HG03354 (cell line): Measurements from ENCODE around the gene SOAT2.

Source experiments
- ATAC-seq: cut with Tn5 transposase; IDR thresholded peaks from one replicate; pipeline ENCODE4 v1.9.1; 2021; ENCODE audit warnings: mild to moderate bottlenecking; ENCODE audit not compliant: unreplicated experiment, poor library complexity, severe bottlenecking

Gene SOAT2

GRCh38 chr12:53063708-53064612 lies 39.3 kb upstream of the SOAT2 start:
- no peak for ATAC-seq

GRCh38 chr12:53064613-53065436 lies 38.5 kb upstream of the SOAT2 start:
- ATAC-seq, result no peak

- no peak for ATAC-seq
These were observed 37.8 kb upstream of the SOAT2 start for GRCh38 chr12:53065470-53065869.

- no peak for ATAC-seq
These were observed 37.0 kb upstream of the SOAT2 start for GRCh38 chr12:53065975-53066931.

- no peak for ATAC-seq
These were observed 36.0 kb upstream of the SOAT2 start for GRCh38 chr12:53067074-53067992.

- ATAC-seq, result no peak
These were observed 35.1 kb upstream of the SOAT2 start for GRCh38 chr12:53067993-53068770.

GRCh38 chr12:53068811-53069585 lies 34.3 kb upstream of the SOAT2 start:
- ATAC-seq, result no peak

- ATAC-seq, result no peak
These were observed 33.5 kb upstream of the SOAT2 start for GRCh38 chr12:53069621-53070410.

- no peak for ATAC-seq
These were observed 32.3 kb upstream of the SOAT2 start for GRCh38 chr12:53070877-53071492.

GRCh38 chr12:53071591-53072551 lies 31.4 kb upstream of the SOAT2 start:
- ATAC-seq, result no peak

GRCh38 chr12:53073881-53074280 lies 29.4 kb upstream of the SOAT2 start:
- ATAC-seq, result no peak

- ATAC-seq, result no peak
These were observed 28.8 kb upstream of the SOAT2 start for GRCh38 chr12:53074283-53074998.

GRCh38 chr12:53074999-53075370 lies 28.3 kb upstream of the SOAT2 start:
- ATAC-seq, result no peak

GRCh38 chr12:53076461-53076860 lies 26.8 kb upstream of the SOAT2 start:
- ATAC-seq, result no peak
